Activated CD8-positive, alpha-beta memory T cell treated with anti-CD3 and anti-CD28 coated beads for 48 hours (primary cell): Measurements from ENCODE around the gene LILRA5.
"Not testable (repeated sequence)": the region's sequence is repeated elsewhere in the genome, so short reads cannot be mapped to it uniquely, and the experiment has no call there.

Source experiments
- DNase-seq, 3 experiments: peaks; one replicate each; pipeline ENCODE4 v3.0.0-alpha.2; 2020; ENCODE audit warnings: low read depth in 2 of 3, low spot score in 2 of 3

Gene LILRA5

GRCh38 chr19:54307389-54308020 lies 5.5 kb downstream of the LILRA5 start:
- no peak for DNase-seq

GRCh38 chr19:54305141-54305540 lies 7.8 kb downstream of the LILRA5 start:
- no peak for DNase-seq

- DNase-seq: no peak
Measured at GRCh38 chr19:54302257-54302656, 10.7 kb downstream of the LILRA5 start.

- DNase-seq: no peak
Measured at GRCh38 chr19:54299515-54299914, 13.5 kb downstream of the LILRA5 start.

GRCh38 chr19:54299126-54299498 lies 13.9 kb downstream of the LILRA5 start:
- DNase-seq: no peak

GRCh38 chr19:54298357-54299125 lies 14.4 kb downstream of the LILRA5 start:
- DNase-seq: no peak

- no peak for DNase-seq
Measured at GRCh38 chr19:54297759-54298305, 15.1 kb downstream of the LILRA5 start.

GRCh38 chr19:54294539-54294938 lies 18.4 kb downstream of the LILRA5 start:
- no peak for DNase-seq

- DNase-seq: not testable (repeated sequence)
Measured at GRCh38 chr19:54289160-54289559, 23.8 kb downstream of the LILRA5 start.

GRCh38 chr19:54287456-54287855 lies 25.5 kb downstream of the LILRA5 start:
- DNase-seq: no peak

GRCh38 chr19:54286283-54286682 lies 26.7 kb downstream of the LILRA5 start:
- not testable (repeated sequence) for DNase-seq

- DNase-seq: not testable (repeated sequence)
Measured at GRCh38 chr19:54285427-54286056, 27.4 kb downstream of the LILRA5 start.

- no peak for DNase-seq
Measured at GRCh38 chr19:54282686-54283470, 30.1 kb downstream of the LILRA5 start.

- DNase-seq: not testable (repeated sequence)
Measured at GRCh38 chr19:54281729-54282075, 31.3 kb downstream of the LILRA5 start.

- no peak for DNase-seq
Measured at GRCh38 chr19:54281007-54281728, 31.8 kb downstream of the LILRA5 start, which contains the start of gene LILRB2. Gene LILRB2, minus strand, starts transcription at chr19:54281110. Its CDS starts 614 bp downstream, at chr19:54280496.

- DNase-seq: not testable (repeated sequence)
Measured at GRCh38 chr19:54280441-54280840, 32.5 kb downstream of the LILRA5 start.

GRCh38 chr19:54280025-54280424 lies 32.9 kb downstream of the LILRA5 start:
- DNase-seq: not testable (repeated sequence)

- no peak for DNase-seq
Measured at GRCh38 chr19:54279406-54279962, 33.5 kb downstream of the LILRA5 start.

GRCh38 chr19:54278571-54279195 lies 34.3 kb downstream of the LILRA5 start:
- DNase-seq: not testable (repeated sequence)

GRCh38 chr19:54278056-54278455 lies 34.9 kb downstream of the LILRA5 start:
- not testable (repeated sequence) for DNase-seq
